Kidney capillary endothelial cell (primary cell): ENCODE data around the gene CPNE6.
"Not testable (repeated sequence)": the region's sequence is repeated elsewhere in the genome, so short reads cannot be mapped to it uniquely, and the experiment has no call there.

ENCODE experiments used
- DNase-seq: peaks from one replicate; pipeline ENCODE4 v3.0.0-alpha.2; 2018; ENCODE audit warnings: low spot score

Gene CPNE6

GRCh38 chr14:24105609-24106239 lies 34.4 kb downstream of the CPNE6 start:
- not testable (repeated sequence) for DNase-seq

GRCh38 chr14:24106672-24107271 lies 35.4 kb downstream of the CPNE6 start:
- no peak for DNase-seq

GRCh38 chr14:24108336-24108874 lies 37.0 kb downstream of the CPNE6 start:
- no peak for DNase-seq

GRCh38 chr14:24110060-24110459 lies 38.7 kb downstream of the CPNE6 start:
- DNase-seq = no peak

GRCh38 chr14:24110523-24110922 lies 39.2 kb downstream of the CPNE6 start:
- DNase-seq = no peak

GRCh38 chr14:24113379-24113800 lies 42.0 kb downstream of the CPNE6 start:
- DNase-seq = no peak

DNA sequence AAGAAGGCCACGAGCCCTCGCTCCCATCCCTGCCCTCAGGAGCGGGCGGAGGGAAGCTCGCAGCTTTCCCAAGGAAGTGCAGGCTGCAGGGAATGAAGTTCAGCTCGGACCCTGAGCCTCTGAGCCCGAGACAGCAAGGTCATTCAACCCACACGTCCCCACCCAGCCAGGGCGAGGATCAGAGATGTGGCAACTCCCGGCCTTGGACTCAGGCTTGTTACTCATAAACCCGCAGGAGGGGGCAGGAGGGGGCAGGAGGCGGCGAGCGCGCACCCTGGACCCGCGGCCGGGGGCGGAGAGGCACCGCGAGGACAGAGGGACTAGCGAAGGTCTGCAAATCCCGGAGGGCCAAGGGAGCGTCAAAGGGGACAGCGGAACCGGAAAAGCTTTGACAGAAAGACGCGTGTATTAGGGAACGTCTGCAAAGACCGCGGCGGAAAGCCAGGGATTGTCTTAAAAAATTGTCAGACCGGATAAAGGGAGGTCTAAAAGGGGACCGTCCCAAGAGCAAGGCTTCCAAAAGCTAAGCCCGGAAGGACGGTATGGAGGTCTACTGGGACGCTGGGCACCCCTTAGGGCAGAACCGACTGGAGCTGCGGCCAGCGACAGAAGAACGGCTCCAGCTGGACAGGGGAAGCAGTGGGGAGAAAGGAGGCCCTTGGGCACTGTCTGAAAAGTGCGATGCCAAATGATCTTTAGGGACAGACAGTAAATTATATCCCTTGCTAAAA lies 42.6 kb downstream of the CPNE6 start:
- peak; percentile 87 for DNase-seq

GRCh38 chr14:24114532-24115421 lies 43.4 kb downstream of the CPNE6 start, which contains the start of the genes DCAF11 and NRL:
TSS of gene DCAF11 (plus strand) at chr14:24114777. CDS start at chr14:24115595, 818 bp downstream.
TSS of gene NRL (minus strand) at chr14:24114949. CDS start at chr14:24082848, 32,101 bp downstream.
- DNase-seq = peak; percentile 99

DNA sequence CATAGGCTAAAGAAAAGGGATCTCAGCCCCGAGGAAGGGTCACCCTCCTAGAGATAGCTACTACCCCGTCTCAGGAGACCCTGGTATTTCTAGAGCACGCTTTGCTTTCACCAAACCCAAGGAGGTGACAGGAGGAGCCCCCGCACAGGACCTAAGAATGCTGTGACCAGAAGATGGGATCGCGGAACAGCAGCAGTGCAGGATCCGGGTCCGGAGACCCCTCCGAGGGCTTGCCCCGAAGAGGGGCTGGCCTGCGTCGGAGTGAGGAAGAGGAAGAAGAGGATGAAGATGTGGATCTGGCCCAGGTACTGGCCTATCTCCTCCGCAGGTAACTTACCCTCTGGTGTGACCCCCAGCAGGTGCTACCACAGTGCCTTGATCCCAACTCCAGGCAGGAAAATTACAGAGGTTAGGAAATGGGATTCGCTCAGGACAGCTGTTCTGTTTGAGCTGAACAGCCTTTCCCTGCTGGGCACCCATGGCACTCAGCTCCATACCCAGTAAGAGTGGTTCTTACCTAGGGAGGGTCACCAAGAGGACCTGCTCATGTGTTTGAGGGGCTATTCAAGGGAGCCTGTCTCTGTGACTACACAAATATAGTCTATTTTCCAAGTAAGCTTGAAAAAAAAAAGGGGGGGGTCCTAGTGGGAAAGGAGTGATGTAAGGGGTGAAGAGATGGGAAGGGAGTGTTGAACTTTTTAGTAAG lies 44.2 kb downstream of the CPNE6 start:
- DNase-seq = no peak

DNA sequence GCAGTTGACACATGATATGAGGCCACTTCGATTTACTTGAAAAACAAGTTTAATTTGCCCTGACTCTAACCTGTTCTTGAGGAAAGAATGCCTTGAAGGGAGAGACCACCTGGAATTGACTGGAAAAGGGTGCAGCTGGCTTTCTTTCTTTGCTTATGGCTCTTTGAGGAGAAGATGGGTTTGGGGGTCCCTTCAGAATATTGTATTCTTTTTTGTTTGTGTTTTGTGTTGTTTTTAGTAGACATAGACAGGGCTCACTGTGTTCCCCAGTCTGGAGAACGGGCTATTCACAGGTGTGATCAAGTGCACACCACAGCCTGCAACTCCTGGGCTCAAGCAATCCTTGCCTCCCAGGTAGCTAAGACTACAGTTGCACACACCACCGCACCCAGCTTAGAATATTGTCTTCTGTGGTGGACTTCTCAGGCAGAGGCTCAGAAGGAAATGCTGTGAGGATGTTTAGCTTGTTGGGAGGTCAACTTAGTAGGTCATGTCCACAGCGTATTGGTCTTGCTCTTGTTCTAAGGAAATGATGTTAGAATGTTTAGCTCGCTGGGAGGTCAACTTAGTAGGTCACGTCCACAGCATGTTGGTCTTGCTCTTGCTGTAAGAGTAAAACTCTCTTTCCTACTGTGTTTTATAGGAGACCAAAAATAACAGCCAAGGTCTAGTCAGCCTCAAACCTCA lies 44.9 kb downstream of the CPNE6 start:
- no peak for DNase-seq

GRCh38 chr14:24117179-24117578 lies 45.8 kb downstream of the CPNE6 start:
- DNase-seq = no peak

GRCh38 chr14:24119691-24120090 lies 48.3 kb downstream of the CPNE6 start:
- DNase-seq = no peak

DNA sequence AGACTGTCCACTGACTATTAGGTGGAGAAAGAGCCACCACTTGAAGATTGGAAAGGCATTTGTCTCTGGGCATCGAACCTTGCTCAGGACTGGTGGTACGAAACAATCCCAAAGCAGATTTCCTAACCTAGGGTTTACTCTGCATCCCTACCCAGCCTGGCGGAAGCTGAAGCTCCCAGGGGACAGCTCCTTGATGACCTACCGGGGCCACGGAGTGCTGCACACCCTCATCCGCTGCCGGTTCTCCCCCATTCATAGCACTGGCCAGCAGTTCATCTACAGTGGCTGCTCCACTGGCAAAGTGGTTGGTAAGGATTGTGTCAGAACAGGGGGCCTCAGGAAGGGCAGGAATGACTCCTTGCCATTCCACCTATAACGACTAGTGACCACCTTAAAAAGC lies 49.8 kb downstream of the CPNE6 start:
- DNase-seq = no peak

GRCh38 chr14:24122416-24122815 lies 51.1 kb downstream of the CPNE6 start:
- DNase-seq = no peak

DNA sequence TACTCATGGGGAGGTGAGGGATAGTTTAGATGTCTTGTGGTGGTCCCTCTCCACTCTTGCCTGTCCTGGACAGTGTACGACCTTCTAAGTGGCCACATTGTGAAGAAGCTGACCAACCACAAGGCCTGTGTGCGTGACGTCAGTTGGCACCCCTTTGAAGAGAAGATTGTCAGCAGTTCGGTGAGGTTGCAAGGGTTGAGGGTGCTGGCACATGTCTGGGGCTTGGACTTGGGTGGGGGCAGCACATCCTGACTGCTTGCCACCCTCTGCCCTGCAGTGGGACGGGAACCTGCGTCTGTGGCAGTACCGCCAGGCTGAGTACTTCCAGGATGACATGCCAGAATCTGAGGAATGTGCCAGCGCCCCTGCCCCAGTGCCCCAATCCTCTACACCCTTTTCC lies 51.5 kb downstream of the CPNE6 start:
- no peak for DNase-seq

DNA sequence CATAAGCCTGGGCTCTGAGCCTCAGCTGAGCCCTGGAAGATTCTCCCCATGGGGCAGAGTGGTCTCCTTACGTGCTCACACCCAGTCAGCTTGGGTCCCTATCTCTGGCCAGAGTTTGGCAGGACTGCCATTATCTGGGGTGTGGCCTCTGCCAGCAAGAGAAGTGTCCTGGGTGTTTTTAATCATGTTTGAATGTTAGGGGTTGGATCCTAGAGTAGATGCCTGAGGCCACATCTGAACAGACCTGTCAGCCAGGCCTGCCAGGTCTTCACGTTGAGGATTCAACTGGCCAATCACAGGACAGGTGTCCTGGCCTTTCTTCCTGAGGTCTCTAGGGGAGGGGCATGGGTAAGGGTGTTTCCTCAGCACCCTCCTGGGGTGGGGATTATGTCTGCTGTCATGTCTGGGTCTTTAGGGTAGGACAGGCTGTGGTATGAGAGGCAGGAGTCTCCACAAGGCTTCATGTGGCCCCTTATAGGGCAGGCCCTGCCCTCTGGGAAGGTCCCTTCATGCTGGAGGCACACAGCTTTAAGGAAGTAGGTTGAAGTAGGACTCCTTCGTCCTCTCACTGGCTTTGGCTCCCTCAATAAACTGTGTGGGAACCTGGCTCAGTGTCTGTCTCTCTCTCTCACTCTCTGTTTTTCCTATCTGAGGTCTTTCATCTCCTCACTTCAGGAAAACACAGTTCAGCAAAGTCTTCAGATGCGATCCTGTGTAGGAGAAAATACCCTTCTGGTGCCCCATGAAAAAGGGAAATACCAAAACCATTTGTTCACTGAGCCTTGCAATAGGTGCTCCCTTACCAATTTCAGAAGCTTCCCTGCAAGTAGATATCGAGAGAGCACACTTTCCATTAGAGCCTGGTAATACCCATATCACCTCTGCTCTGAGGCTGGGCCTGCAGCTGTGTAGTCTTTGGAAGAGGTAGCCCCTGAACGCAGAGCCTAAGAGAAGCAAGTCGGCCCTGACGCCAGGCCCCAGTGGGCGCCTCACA lies 52.4 kb downstream of the CPNE6 start:
- DNase-seq = no peak

DNA sequence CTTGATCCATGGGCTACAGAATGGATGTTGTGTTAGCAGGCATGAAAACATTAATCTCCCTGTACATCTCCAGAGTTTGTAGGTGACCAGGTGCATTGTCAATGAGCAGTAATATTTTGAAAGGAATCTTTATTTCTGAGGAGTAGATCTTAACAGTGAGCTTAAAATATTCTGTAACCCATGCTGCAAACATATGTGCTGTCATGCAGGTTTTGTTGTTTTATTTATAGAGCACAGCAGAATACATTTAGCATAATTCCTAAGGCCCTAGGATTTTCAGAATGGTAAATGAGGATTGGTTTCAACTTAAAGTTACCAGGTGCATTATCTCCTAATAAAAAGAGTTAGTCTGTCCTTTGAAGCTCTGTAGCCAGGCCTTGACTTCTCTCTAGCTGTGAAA lies 55.6 kb downstream of the CPNE6 start:
- DNase-seq = no peak

DNA sequence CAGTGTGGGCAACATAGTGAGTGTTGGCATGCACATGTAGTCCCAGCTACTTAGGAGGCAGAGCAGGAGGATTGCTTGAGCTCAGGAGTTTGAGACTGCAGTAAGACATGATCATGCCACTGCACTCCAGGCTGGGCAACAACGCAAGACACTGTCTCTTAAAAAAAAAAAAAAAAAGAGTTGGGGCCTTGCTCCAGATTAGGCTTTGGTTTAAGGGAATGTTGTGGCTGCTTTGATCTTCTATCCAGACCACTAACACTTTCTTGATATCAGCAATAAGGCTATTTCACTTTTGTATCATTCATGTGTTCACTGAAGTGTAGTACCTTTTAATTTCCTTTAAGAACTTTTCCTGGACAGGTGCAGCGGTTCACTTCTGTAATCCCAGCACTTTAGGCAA lies 56.3 kb downstream of the CPNE6 start:
- no peak for DNase-seq
